DND-41 (cell line): ENCODE data around the gene HTR1B.

Experiments used
- ATAC-seq: fragments of 200-7000 bp; cut with Tn5 transposase; 3 replicates; pipeline ENCODE4 v1.9.1; 2021; ENCODE audit warnings: low read depth; ENCODE audit not compliant: insufficient read depth
- DNase-seq: peaks from one replicate; pipeline ENCODE4 v3.0.0-alpha.2; 2020
- H2AFZ ChIP-seq: 2 replicates; pipeline ENCODE4 v1.6.0; 2012; ENCODE audit warnings: low read depth, low read length
- H3K27ac ChIP-seq: 2 replicates; pipeline ENCODE4 v1.5.1; 2012; ENCODE audit warnings: low read length, inconsistent platforms
- H3K27me3 ChIP-seq: fragments of 200-600 bp; sonication (generic); 2 replicates; pipeline ENCODE4 v1.6.0; 2012; ENCODE audit warnings: low read length, mild to moderate bottlenecking, inconsistent platforms; ENCODE audit not compliant: insufficient read depth, poor library complexity
- H3K36me3 ChIP-seq: 2 replicates; pipeline ENCODE4 v1.5.1; 2012; ENCODE audit warnings: low read length, inconsistent platforms; ENCODE audit not compliant: insufficient read depth
- H3K4me1 ChIP-seq: 2 replicates; pipeline ENCODE4 v1.5.1; 2012; ENCODE audit warnings: mild to moderate bottlenecking, low read length; ENCODE audit not compliant: insufficient read depth
- H3K4me2 ChIP-seq: 2 replicates; pipeline ENCODE4 v1.6.0; 2012; ENCODE audit warnings: mild to moderate bottlenecking, moderate library complexity, low read length, inconsistent platforms; ENCODE audit not compliant: insufficient read depth
- H3K4me3 ChIP-seq, 2 experiments: fragments of 200-600 bp in 1 of 2; shearing (Covaris generic) in 1 of 2; 2 replicates each; pipeline ENCODE4 v1.5.1; 2012 to 2016; ENCODE audit warnings: inconsistent platforms in 2 of 2, low read length in 2 of 2, mild to moderate bottlenecking in 2 of 2, low read depth in 1 of 2, moderate library complexity in 1 of 2
- H3K79me2 ChIP-seq: 2 replicates; pipeline ENCODE4 v1.6.0; 2012; ENCODE audit warnings: low read length, inconsistent platforms; ENCODE audit not compliant: insufficient read depth
- H3K9ac ChIP-seq: 2 replicates; pipeline ENCODE4 v1.6.0; 2012; ENCODE audit warnings: low read depth, mild to moderate bottlenecking, inconsistent platforms, low read length, moderate library complexity
- H3K9me3 ChIP-seq: 2 replicates; pipeline ENCODE4 v1.5.1; 2012; ENCODE audit warnings: low read length, moderate library complexity, mild to moderate bottlenecking, inconsistent platforms; ENCODE audit not compliant: insufficient read depth, severe bottlenecking
- H4K20me1 ChIP-seq: 2 replicates; pipeline ENCODE4 v1.6.0; 2012; ENCODE audit warnings: low read length; ENCODE audit not compliant: insufficient read depth
- EZH2 ChIP-seq: IDR thresholded peaks from 3 replicates; pipeline ENCODE4 v1.6.1; 2012; ENCODE audit warnings: borderline replicate concordance, low read depth, mild to moderate bottlenecking, moderate library complexity, low read length, inconsistent platforms; ENCODE audit not compliant: severe bottlenecking
- TF ChIP-seq, protein P1 (sequence below): IDR thresholded peaks from 2 replicates; pipeline ENCODE4 v1.5.1; 2012; ENCODE audit warnings: borderline replicate concordance, low read length, moderate library complexity, mild to moderate bottlenecking; ENCODE audit not compliant: poor library complexity, severe bottlenecking; ENCODE audit errors: extremely low read depth

Gene HTR1B

DNA sequence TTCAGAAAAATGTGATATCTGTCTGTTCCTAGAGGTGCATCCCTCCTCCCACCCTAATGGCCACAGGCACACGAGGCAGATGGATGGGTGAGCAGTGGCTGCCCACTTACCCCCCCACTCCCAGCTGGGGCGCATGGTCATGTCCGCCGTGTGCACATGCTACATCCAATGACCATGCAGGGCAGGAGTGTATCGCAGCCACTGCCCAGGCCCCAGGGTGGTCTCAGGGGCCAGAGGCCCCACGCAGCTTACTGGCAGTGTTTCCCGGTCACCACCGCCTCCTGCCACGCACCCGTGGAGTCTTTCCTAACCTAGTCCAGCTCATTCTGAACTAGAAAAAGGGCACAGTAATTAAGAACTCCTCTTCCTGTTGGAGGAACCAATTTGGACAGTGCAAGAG is 11.7 kb upstream of the HTR1B start:
- no peak overlapping the region for H3K27ac ChIP-seq
- H3K4me1 ChIP-seq: no peaks in the 10 kb centered on the region
- H3K9ac ChIP-seq: no peak overlapping the region
- H4K20me1 ChIP-seq: no peaks in the 10 kb centered on the region
- H3K79me2 ChIP-seq: no peaks in the 10 kb centered on the region
- no peaks in the 10 kb centered on the region for H3K36me3 ChIP-seq
- no peak for ATAC-seq
- DNase-seq: no peak
- no peak overlapping the region for H3K4me3 ChIP-seq
- H3K27me3 ChIP-seq: no peaks in the 10 kb centered on the region
- peaks cover 7% of the 10 kb centered on the region for H3K9me3 ChIP-seq
- no peak overlapping the region for H3K4me2 ChIP-seq
- H2AFZ ChIP-seq: no peak overlapping the region
- TF ChIP-seq, protein P1, sequence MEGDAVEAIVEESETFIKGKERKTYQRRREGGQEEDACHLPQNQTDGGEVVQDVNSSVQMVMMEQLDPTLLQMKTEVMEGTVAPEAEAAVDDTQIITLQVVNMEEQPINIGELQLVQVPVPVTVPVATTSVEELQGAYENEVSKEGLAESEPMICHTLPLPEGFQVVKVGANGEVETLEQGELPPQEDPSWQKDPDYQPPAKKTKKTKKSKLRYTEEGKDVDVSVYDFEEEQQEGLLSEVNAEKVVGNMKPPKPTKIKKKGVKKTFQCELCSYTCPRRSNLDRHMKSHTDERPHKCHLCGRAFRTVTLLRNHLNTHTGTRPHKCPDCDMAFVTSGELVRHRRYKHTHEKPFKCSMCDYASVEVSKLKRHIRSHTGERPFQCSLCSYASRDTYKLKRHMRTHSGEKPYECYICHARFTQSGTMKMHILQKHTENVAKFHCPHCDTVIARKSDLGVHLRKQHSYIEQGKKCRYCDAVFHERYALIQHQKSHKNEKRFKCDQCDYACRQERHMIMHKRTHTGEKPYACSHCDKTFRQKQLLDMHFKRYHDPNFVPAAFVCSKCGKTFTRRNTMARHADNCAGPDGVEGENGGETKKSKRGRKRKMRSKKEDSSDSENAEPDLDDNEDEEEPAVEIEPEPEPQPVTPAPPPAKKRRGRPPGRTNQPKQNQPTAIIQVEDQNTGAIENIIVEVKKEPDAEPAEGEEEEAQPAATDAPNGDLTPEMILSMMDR: no peak

- peak overlapping the region in 1 of 2 experiments; percentile 12; a peak in 1 of 4 replicates for H3K4me3 ChIP-seq
- no peaks in the 10 kb centered on the region for H3K36me3 ChIP-seq
- H4K20me1 ChIP-seq: no peaks in the 10 kb centered on the region
- H3K4me2 ChIP-seq: no peak overlapping the region
- H3K9me3 ChIP-seq: peaks cover 7% of the 10 kb centered on the region
- H3K79me2 ChIP-seq: no peaks in the 10 kb centered on the region
- H3K27me3 ChIP-seq: no peaks in the 10 kb centered on the region
- H3K4me1 ChIP-seq: no peaks in the 10 kb centered on the region
- H3K9ac ChIP-seq: no peak overlapping the region
- no peak overlapping the region for H3K27ac ChIP-seq
- TF ChIP-seq, protein P1: no peak
- no peak for TF ChIP-seq EZH2
- no peak overlapping the region for H2AFZ ChIP-seq
- DNase-seq (no peak), ATAC-seq (peak; percentile 55)
Observed at GRCh38 chr6:77474286-77474956, 11.1 kb upstream of the HTR1B start.

GRCh38 chr6:77470983-77471382 is 7.7 kb upstream of the HTR1B start:
- H3K79me2 ChIP-seq: no peaks in the 10 kb centered on the region
- no peak for DNase-seq
- no peak for TF ChIP-seq EZH2
- TF ChIP-seq, protein P1: no peak
- no peak overlapping the region for H2AFZ ChIP-seq
- no peak for ATAC-seq
- no peak overlapping the region for H3K4me2 ChIP-seq
- no peaks in the 10 kb centered on the region for H3K4me1 ChIP-seq
- H3K9ac ChIP-seq: no peak overlapping the region
- H3K36me3 ChIP-seq: no peaks in the 10 kb centered on the region
- H3K9me3 ChIP-seq: peaks cover 7% of the 10 kb centered on the region
- H4K20me1 ChIP-seq: no peaks in the 10 kb centered on the region
- no peak overlapping the region for H3K4me3 ChIP-seq
- H3K27me3 ChIP-seq: no peaks in the 10 kb centered on the region
- H3K27ac ChIP-seq: no peak overlapping the region

DNA sequence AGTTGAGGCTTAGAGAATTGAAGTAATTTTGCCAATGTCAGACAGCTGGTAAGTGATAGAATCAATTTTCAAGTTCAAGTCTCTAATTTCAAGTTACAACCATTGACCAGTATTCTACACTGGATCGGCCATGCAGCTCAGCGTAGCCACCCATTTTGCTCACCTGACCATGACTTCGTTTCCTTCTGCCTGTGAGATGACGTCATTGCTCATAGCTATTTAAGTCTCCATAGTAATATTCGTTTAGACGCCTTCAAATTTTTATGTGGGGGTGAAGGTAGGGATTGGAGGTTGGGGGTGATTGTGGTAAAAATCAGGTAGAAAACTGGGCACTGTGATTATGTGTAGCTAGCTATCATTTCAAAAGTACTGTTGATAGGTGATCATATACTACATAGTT is 5.6 kb upstream of the HTR1B start:
- H3K9ac ChIP-seq: no peak overlapping the region
- H3K79me2 ChIP-seq: no peaks in the 10 kb centered on the region
- no peaks in the 10 kb centered on the region for H3K4me1 ChIP-seq
- H3K27me3 ChIP-seq: no peaks in the 10 kb centered on the region
- no peak overlapping the region for H3K4me3 ChIP-seq
- DNase-seq: no peak
- no peak for ATAC-seq
- H3K9me3 ChIP-seq: peaks cover 3% of the 10 kb centered on the region
- H3K36me3 ChIP-seq: no peaks in the 10 kb centered on the region
- H3K27ac ChIP-seq: no peak overlapping the region
- H3K4me2 ChIP-seq: no peak overlapping the region
- H4K20me1 ChIP-seq: no peaks in the 10 kb centered on the region
- no peak for TF ChIP-seq EZH2
- TF ChIP-seq, protein P1: no peak
- no peak overlapping the region for H2AFZ ChIP-seq
